ENCODE data around the gene KIF1C. TPM values are rescaled to one million over a fixed set of nuclear protein-coding genes. Genes with fewer than 3 reads are reported as not detected.
"Not testable (repeated sequence)": the region's sequence is repeated elsewhere in the genome, so short reads cannot be mapped to it uniquely, and the experiment has no call there.

KIF1C gene
- total RNA-seq, 2 donors from 2014 or later: 212 to 226 TPM

DNA sequence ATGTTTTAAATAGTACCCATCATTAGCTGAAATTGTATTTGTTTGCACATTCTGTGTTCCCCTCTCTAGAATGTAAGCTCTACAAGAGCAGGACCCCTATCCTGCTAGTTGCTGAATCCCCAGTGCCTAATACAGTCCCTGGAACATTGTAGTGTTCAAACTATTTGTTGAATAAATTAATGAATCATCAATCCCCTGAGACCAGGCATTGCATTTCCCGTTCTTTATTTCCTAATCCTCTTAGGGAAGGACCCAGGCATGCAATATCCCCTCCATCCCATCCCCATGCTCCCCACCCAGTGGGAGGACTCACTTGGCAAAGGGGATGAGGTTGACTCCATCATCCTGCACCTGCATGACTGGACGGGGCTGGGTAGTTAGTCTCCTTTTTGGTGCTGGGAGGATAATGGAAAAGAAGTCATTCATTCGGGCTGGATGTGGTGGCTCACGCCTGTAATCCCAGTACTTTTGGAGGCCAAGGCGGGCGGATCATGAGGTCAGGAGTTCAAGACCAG, 3.6 kb upstream of the KIF1C start:
- intact Hi-C loops (cut with DNase I, micrococcal nuclease): no loop called here
- no peak for ATAC-seq
- DNase-seq: no peak

DNA sequence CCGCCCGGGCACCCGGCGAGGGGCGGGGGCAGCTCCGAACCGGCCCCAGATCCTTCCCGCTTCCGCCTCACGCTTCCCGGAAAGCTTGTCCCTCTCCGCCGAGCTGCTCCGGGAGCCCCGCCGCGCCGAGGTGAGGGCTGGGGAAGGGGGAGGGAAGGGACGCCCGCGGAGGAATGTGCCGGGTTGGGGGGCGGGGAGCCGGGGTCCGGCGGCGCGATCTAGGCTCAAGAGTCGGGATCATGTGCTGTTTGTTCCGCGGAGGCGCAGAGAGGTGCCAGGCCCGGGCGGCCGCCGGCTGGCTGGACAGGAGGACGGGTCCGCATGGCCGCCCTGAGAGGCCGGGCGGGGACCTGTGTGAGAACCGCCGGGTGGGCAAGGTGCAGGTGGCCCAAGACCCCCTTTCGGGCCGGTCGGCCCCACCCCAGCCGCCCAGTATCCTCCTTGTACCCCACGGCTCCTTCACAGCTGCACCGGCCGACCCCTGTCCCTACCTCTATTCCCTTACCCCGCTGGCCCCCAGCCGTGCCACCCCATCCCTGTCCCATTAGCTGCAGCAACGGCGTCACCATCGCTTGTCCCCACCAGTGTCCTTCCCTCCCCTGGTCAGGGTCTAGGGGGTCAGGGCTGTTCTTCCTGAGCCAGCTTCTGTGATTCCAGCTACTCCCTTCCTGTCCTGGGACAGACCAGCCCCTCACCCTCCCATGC, 429 bp downstream of the KIF1C start:
- intact Hi-C loops (cut with DNase I, micrococcal nuclease): no loop called here
- peak; percentile 11 for ATAC-seq
- DNase-seq: peak in 1 of 2 donors; percentile 42

DNA sequence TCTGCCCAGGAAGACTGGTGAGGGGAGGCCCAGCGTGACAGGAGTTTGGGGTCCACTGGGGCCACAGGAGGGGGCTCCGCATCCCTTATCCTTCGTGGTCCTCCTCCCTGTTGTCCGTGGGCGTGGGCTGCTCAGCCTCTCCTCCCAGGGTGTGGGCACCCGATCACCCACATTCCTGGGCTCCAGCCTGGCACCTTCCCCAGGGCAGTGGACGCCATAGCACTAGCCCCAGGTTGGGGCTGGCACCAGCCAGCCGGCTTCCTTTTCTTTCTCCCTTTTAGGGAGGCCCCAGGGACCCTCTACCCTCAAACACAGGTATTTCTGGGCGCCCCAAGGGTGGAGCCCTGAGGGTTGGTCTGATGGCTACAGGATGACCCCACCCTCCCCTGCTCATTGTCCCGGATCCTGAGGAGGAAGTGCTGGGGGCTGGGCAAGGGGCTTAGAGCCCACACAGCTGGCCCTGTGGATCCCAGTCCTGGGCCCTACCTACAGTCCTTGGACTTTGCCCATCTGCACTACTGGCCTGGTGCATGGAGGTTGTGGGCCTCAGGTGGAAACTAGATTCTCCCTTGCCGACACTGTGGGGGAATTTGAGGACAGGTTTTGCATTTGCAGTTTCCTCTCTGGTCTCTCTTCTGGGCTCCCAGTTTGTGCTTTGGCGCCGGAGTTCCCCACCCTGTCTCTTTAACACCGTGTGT, 1.1 kb downstream of the KIF1C start:
- peak; percentile 59 for ATAC-seq
- intact Hi-C loops (cut with DNase I, micrococcal nuclease): no loop called here
- peak; percentile 71 to 72 for DNase-seq

DNA sequence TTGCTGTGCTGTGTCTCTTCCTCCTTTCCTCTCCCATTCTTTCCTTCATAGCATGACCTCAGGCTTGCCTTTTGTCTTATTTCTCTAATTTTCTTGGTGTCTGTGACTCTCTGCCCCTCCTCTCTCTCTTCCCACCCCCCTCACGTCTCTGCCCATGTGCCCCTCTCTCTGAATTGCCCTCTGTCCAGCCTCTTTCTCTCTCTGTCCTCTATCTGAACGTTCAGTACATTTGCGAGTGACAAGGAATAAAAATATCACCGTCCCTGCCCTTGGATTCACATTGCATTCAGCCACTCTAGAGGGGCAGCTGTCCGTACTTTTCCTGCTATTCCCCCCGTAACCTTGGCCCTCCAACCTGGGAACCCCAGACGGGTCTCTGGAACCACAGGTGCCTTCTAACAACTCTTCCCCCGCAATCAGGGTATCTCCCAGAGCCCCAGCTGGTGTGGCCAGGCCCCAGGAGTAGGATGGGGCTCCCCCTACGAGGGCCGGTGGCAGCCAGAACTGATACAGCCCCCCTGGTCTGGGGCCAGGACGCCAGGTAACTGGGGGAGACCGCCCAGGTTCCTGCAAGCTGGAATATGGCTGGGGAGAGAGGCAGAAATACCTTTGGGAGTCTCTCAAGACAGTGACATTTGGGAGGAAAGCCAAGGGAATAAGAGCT, 1.8 kb downstream of the KIF1C start:
- ATAC-seq (no peak), DNase-seq (no peak)
- intact Hi-C loops (cut with DNase I, micrococcal nuclease): no loop called here

DNA sequence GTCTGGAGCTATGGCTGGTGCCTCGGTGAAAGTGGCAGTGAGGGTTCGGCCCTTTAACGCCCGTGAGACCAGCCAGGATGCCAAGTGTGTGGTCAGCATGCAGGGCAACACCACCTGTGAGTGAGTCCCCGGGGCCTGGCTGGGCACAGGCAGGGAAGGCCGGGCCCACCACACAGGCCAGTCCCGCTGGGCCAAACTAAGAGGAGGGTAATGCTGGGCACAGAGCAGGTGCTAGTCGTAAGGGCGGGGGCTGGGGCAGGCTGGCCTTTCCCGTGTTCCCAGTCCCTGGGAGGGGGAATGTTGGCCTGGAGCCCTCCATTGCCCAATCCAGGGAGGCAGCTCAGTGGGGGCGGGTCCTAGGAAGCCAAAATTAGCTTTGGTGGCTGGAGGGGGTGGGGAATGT, 2.5 kb downstream of the KIF1C start:
- peak in 1 of 2 donors; percentile 63 for DNase-seq
- no peak for ATAC-seq
- intact Hi-C loops (cut with DNase I, micrococcal nuclease): no loop called here

DNA sequence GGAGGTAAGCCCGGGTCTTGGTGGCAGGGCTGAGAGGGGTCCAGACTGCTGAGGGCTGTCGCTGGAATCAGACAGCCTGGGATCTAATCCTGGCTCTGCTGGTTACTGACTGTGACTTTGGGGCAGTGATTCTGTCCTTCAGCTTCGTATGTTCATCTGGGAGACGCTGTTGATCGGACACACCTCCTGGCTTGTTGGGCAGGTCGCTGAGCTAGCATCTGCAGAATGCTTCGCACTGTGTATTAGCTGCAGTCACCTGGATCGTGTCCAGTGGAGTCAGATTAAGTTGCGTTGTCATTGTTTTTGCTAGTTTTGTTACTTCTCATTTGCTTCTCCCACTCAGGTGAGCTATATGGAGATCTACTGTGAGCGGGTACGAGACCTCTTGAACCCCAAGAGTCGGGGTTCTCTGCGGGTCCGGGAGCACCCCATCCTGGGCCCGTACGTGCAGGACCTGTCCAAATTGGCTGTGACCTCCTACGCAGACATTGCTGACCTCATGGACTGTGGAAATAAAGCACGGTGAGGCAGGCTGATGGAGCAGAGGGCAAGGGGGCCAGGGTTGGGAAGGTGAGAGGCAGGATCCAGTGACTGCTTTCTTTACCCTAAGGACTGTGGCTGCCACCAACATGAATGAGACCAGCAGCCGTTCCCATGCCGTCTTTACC, 4.5 kb downstream of the KIF1C start:
- no peak for ATAC-seq
- no peak for DNase-seq
- intact Hi-C loops (cut with DNase I, micrococcal nuclease): no loop called here

DNA sequence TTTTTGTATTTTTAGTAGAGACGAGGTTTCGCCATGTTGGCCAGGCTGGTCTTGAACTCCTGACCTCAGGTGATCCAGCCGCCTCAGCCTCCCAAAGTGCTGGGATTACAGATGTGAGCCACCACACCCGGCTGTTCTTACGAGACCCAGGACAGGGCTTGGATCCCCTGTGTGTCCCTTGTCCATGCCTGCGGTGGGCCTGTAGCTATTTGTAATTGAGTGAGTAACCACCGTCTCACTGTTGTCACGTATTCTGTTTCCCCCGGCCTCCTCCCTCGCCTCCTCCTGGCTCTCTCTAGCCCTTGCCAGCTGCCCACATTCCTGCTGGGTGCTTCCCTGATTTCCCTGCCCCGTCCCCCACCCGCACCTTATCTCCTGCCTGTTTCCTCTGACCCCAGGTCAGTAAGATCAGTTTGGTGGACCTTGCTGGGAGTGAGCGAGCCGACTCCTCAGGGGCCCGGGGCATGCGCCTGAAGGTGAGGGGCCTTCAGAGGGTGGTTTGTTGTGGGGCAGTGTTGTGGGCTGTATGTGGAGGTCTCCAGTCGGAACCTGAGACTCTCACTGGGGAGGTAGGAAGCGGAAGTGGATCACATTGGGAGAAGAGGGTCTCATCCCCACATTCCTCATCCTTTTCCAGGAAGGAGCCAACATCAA, 5.6 kb downstream of the KIF1C start:
- DNase-seq (no peak), ATAC-seq (no peak)
- intact Hi-C loops (cut with DNase I, micrococcal nuclease): no loop called here

DNA sequence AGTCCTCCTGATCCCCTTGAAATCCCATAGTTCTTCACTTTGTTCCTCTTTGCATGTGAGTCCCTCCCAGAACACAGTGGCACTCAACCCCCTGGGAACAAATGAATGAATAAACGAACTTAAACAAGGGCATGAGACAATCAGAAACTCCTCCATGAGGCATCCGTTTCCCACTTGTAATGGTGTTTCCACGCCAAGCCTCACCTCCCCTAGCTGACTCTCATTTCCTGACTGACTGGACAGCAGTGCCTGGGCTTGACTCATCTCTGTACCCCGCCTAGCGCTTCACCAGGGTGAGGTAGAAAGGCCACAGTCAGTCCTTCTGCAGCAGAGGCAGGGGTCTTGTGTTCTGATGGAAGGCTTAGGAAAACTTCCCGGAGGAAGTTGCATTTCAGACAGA, 14.2 kb downstream of the KIF1C start:
- no peak for ATAC-seq
- intact Hi-C loops (cut with DNase I, micrococcal nuclease): no loop called here

DNA sequence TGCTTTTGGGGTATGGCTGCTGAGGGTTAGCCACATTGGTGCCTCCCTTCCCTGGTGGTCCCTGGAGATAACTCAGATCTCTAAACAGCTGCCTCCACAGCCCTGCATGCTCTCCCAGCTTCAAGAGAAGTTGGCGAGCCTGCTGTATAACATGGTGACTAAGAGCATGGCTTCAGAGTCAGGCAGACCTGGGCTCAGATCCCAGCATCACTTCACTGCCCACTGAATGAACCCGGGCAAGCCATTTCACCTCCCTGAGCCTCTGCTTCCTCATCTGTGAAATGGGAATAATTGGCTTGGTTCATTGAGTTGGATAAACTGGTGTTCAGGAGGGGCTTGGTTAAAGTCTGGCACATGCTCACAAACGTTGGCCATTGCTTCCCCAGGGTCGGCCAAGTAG, 16.6 kb downstream of the KIF1C start:
- DNase-seq (no peak), ATAC-seq (peak; percentile 2)
- intact Hi-C loops (cut with DNase I, micrococcal nuclease): no loop called here

More for the DNA sequence above, 14.2 kb downstream of the KIF1C start:
- DNase-seq: no peak

DNA sequence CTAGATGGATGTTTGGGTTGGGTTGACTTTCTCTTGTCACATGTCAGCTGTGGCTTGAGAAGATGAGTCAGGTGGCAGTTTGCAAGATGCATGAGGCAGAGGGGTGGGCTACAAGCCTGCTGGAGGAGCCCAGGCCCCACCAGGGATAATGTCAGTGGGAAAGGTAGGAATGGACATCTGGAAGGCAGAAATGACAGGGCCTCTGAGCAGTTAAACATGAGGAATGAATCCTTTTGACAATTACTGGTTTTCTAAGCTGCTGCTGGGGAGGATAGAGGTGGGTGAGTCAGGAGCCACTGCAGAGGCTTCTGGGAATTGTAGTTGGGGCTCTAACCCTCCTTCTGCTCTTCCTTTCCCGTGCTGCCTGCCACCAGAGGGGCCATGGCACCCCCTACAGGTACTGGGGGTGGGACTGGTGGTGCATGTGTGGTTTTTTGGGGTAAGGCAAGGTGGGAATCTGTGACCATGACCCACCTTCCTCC, 21.8 kb downstream of the KIF1C start:
- ATAC-seq: peak; percentile 23
- intact Hi-C loops (cut with DNase I, micrococcal nuclease): no loop called here
- no peak for DNase-seq

DNA sequence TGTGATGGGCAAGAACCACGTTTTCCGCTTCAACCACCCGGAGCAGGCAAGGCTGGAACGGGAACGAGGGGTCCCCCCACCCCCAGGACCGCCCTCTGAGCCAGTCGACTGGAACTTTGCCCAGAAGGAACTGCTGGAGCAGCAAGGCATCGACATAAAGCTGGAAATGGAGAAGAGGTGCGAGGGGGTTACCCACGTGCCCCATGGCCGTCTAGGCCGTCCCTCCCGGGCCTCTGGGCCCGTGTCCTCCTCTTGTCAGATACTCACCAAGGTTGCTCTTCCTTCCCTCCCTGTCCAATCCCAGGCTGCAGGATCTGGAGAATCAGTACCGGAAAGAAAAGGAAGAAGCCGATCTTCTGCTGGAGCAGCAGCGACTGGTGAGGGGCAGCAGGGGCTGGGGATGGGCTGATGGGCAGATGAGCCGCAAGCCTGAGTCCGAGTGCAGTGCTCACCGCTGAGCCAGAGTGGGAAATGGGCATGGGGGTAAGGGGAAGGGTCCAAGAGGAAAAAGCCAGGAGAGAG, 22.8 kb downstream of the KIF1C start:
- intact Hi-C loops (cut with DNase I, micrococcal nuclease): no loop called here
- no peak for ATAC-seq
- DNase-seq: no peak

DNA sequence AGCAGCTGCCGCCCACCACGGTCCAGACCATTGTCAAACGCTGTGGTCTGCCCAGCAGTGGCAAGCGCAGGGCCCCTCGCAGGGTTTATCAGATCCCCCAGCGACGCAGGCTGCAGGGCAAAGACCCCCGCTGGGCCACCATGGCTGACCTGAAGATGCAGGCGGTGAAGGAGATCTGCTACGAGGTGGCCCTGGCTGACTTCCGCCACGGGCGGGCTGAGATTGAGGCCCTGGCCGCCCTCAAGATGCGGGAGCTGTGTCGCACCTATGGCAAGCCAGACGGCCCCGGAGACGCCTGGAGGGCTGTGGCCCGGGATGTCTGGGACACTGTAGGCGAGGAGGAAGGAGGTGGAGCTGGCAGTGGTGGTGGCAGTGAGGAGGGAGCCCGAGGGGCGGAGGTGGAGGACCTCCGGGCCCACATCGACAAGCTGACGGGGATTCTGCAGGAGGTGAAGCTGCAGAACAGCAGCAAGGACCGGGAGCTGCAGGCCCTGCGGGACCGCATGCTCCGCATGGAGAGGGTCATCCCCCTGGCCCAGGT, 24.5 kb downstream of the KIF1C start:
- intact Hi-C loops (cut with DNase I, micrococcal nuclease): no loop called here
- DNase-seq: no peak
- no peak for ATAC-seq

DNA sequence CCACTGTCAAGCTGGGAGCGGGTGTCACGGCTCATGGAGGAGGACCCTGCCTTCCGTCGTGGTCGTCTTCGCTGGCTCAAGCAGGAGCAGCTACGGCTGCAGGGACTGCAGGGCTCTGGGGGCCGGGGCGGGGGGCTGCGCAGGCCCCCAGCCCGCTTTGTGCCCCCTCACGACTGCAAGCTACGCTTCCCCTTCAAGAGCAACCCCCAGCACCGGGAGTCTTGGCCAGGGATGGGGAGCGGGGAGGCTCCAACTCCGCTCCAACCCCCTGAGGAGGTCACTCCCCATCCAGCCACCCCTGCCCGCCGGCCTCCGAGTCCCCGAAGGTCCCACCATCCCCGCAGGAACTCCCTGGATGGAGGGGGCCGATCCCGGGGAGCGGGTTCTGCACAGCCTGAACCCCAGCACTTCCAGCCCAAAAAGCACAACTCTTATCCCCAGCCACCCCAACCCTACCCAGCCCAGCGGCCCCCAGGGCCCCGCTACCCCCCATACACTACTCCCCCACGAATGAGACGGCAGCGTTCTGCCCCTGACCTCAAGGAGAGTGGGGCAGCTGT, 25.9 kb downstream of the KIF1C start:
- intact Hi-C loops (cut with DNase I, micrococcal nuclease): no loop called here

DNA sequence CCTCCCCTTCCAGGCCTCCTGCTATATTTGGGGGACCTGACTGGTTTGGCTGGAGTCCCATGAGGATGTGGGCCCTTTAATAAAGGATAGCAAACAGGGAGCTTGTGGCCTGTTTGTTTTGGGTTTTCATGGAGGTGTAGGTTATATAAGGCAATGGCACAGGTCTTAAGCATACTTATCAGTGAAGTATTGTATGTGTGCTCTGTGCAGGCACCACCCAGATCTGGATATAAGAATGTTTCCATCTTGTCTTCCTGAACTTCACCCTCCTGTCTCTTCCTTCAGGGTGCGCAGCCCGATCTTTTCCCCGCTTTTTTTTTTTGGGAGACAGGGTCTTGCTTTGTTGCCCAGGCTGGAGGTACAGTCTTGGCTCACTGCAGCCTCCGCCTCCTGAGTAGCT, 26.9 kb downstream of the KIF1C start:
- no peak for DNase-seq
- ATAC-seq: no peak
- intact Hi-C loops (cut with DNase I, micrococcal nuclease): no loop called here

More for the DNA sequence above, 25.9 kb downstream of the KIF1C start:
- no peak for ATAC-seq
- no peak for DNase-seq

DNA sequence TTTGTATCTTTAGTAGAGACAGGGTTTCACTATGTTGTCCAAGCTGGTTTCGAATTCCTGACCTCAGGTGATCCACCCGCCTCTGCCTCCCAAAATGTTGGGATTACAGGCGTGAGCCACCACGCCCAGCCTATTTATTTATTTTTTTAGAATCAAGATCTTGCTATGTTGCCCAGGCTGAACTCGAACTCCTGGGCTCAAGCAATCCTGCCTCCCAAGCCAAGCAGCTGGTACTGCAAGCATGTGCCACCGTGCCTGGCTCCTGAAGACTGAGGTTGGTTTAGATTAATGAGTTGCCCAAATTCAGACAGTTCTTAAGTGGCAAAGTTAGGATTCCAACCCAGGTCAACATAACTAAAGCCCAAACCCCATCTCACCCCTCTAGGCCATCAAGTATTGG, 29.5 kb downstream of the KIF1C start:
- intact Hi-C loops (cut with DNase I, micrococcal nuclease): no loop called here
- DNase-seq: no peak
- no peak for ATAC-seq

DNA sequence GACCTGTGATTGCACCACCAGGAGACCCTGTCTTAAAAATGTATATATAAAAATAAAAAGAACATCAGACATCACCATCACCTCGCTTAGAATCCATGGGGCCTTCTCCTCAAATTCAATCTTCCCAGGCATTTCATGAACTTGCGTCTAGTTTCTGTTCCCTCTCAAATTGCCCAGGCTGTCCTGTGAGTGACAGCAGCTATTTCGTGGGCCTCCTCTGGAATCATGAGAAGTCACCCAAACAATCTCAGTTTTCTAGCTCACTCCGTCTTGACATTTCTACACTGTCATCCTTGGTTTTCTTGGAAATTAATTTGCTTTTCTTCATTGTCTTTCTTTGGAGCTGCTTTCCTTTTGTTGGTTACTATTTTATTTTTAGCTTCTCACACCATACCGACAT, 30.2 kb downstream of the KIF1C start:
- intact Hi-C loops (cut with DNase I, micrococcal nuclease): no loop called here
- no peak for DNase-seq
- ATAC-seq: no peak

DNA sequence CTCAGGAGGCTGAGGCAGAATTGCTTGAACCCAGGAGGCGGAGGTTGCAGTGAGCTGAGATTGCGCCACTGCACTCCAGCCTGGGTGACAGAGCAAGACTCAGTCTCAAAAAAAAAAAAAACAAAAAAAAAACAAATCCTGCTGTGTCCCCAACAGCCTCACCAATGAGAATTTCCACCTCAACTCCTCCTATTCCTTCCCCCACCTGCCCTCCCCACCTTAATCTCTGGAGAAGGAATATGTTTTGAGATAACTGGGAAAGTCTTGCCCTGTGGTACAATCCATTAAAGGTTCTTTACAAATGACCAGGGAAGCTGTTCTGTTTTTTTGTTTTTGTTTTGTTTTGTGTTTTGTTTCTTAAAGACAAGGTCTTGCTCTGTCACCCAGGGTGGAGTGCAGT, 32.4 kb downstream of the KIF1C start:
- not testable (repeated sequence) for DNase-seq, ATAC-seq
- intact Hi-C loops (cut with DNase I, micrococcal nuclease): loop anchor here in 1 of 2 donors (2.0 kb wide), 1 partner anchor 33 kb away; no protein-coding TSS in a partner anchor

Data from left colon (tissue), 2 donors.